SU-DHL-6 (cell line): ENCODE data around the gene KYNU.

Source experiments
- H2AFZ ChIP-seq: fragments of 200-600 bp; sonication (generic); 2 replicates; pipeline ENCODE4 v1.6.1; 2014; ENCODE audit warnings: low read depth, mild to moderate bottlenecking, moderate library complexity, mixed read lengths, antibody characterized with exemption, low read length; ENCODE audit not compliant: severe bottlenecking
- H3F3A ChIP-seq: fragments of 200-600 bp; shearing (Covaris generic); 2 replicates; pipeline ENCODE4 v1.6.0; 2016; ENCODE audit warnings: antibody characterized with exemption, mild to moderate bottlenecking; ENCODE audit not compliant: insufficient read depth
- H3K27ac ChIP-seq: fragments of 200-600 bp; sonication (generic); 2 replicates; pipeline ENCODE4 v1.5.1; 2016; ENCODE audit warnings: low read depth, mild to moderate bottlenecking, low read length, moderate library complexity, mixed read lengths
- H3K27me3 ChIP-seq: fragments of 200-600 bp; sonication (generic), shearing (Covaris generic); 2 replicates; pipeline ENCODE4 v1.6.0; 2014; ENCODE audit warnings: mild to moderate bottlenecking, low read length
- H3K36me3 ChIP-seq: fragments of 200-600 bp; sonication (generic); 2 replicates; pipeline ENCODE4 v1.6.1; 2014; ENCODE audit warnings: mild to moderate bottlenecking, low read length, mixed read lengths
- H3K4me2 ChIP-seq: fragments of 300-600, 200-600 bp; shearing (Covaris generic), sonication (generic); 2 replicates; pipeline ENCODE4 v1.6.0; 2014; ENCODE audit warnings: low read length, low read depth, mild to moderate bottlenecking; ENCODE audit not compliant: poor library complexity, severe bottlenecking
- H3K4me3 ChIP-seq: fragments of 200-600 bp; sonication (generic); 2 replicates; pipeline ENCODE4 v1.5.1; 2014; ENCODE audit warnings: antibody characterized with exemption, low read length, mild to moderate bottlenecking, mixed read lengths; ENCODE audit not compliant: insufficient read depth, poor library complexity, severe bottlenecking
- H3K79me2 ChIP-seq: fragments of 200-600 bp; sonication (generic); 2 replicates; pipeline ENCODE4 v1.6.1; 2014; ENCODE audit warnings: mild to moderate bottlenecking, low read length, moderate library complexity; ENCODE audit not compliant: insufficient read depth
- H3K9ac ChIP-seq: fragments of 200-600 bp; sonication (generic); 2 replicates; pipeline ENCODE4 v1.7.0; 2014; ENCODE audit warnings: mild to moderate bottlenecking, low read length
- H3K9me2 ChIP-seq: fragments of 200-600 bp; sonication (generic); replicated peaks from 2 replicates; pipeline ENCODE4 v1.6.1; 2014; ENCODE audit warnings: low read length; ENCODE audit not compliant: insufficient read depth
- H3K9me3 ChIP-seq: fragments of 200-600 bp; sonication (generic); 2 replicates; pipeline ENCODE4 v1.6.1; 2014; ENCODE audit warnings: low read length, mixed read lengths; ENCODE audit not compliant: insufficient read depth
- H4K20me1 ChIP-seq: fragments of 200-600 bp; sonication (generic); 2 replicates; pipeline ENCODE4 v1.6.1; 2014; ENCODE audit warnings: low read depth, mild to moderate bottlenecking, antibody characterized with exemption, low read length, moderate library complexity, mixed read lengths
- EZH2phosphoT487 ChIP-seq: fragments of 200-600 bp; sonication (generic), shearing (Covaris generic); conservative IDR thresholded peaks from 2 replicates; pipeline ENCODE4 v1.6.1; 2018; ENCODE audit warnings: mild to moderate bottlenecking, antibody characterized with exemption, low read length, moderate library complexity, mixed read lengths
- TF ChIP-seq, protein P1 (sequence below): fragments of 200-600 bp; sonication (generic); IDR thresholded peaks from one replicate; pipeline ENCODE4 v1.5.1; 2017; ENCODE audit warnings: antibody characterized with exemption, mild to moderate bottlenecking, low read length, moderate library complexity; ENCODE audit not compliant: insufficient read depth, poor library complexity, severe bottlenecking

The KYNU gene

DNA sequence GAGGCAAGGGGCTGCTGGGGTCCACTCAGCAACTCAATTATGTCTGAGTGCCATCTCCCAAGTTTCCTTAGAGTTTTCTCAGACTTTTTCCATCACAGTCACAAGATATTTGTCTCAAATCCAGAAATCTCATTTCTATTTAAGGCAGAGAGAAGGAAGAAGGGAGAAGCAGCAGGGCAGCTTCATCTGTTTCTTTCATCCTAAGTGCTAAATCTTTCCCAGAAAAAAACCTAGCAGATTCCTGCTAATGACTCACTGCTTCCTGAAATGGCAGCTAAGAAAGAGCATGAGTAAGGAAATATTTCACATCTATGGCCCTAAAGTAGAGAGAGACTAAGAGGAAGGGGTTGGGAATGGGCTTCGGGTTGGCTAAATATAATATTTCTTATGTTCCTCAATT lies 88.0 kb downstream of the KYNU start:
- H3K27ac ChIP-seq, result no peak overlapping the region
- no peaks in the 10 kb centered on the region for H4K20me1 ChIP-seq
- no peaks in the 10 kb centered on the region for H3K9me3 ChIP-seq
- TF ChIP-seq, protein P1, sequence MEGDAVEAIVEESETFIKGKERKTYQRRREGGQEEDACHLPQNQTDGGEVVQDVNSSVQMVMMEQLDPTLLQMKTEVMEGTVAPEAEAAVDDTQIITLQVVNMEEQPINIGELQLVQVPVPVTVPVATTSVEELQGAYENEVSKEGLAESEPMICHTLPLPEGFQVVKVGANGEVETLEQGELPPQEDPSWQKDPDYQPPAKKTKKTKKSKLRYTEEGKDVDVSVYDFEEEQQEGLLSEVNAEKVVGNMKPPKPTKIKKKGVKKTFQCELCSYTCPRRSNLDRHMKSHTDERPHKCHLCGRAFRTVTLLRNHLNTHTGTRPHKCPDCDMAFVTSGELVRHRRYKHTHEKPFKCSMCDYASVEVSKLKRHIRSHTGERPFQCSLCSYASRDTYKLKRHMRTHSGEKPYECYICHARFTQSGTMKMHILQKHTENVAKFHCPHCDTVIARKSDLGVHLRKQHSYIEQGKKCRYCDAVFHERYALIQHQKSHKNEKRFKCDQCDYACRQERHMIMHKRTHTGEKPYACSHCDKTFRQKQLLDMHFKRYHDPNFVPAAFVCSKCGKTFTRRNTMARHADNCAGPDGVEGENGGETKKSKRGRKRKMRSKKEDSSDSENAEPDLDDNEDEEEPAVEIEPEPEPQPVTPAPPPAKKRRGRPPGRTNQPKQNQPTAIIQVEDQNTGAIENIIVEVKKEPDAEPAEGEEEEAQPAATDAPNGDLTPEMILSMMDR, result no peak
- no peak for TF ChIP-seq EZH2phosphoT487
- no peaks in the 10 kb centered on the region for H3K79me2 ChIP-seq
- H2AFZ ChIP-seq, result no peak overlapping the region
- H3F3A ChIP-seq, result no peaks in the 10 kb centered on the region
- H3K4me3 ChIP-seq, result no peak overlapping the region
- no peak overlapping the region for H3K9ac ChIP-seq
- no peaks in the 10 kb centered on the region for H3K27me3 ChIP-seq
- H3K4me2 ChIP-seq, result no peak overlapping the region
- no peaks in the 10 kb centered on the region for H3K9me2 ChIP-seq
- peaks cover 23% of the 10 kb centered on the region for H3K36me3 ChIP-seq

DNA sequence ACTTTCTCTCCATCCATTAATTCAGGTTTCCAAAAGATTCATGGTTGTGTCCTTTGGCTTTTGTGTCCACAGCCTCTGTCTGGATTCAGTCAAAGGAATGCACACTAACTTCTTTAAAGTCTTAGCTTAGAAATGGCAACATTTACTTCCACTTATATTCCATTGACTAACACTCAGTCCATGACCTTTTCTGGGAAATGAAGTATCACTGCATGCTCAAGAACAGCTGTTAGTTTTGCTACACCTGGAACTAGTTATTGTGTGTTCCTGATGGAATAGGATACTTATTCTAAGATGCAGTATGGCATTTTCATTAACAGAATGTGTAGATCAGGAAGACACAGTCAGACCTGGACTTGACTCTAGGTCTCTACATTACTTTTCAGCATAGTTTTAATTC lies 88.8 kb downstream of the KYNU start:
- no peaks in the 10 kb centered on the region for H3K79me2 ChIP-seq
- H3K9me3 ChIP-seq, result no peaks in the 10 kb centered on the region
- no peak overlapping the region for H3K4me3 ChIP-seq
- H3K27ac ChIP-seq, result no peak overlapping the region
- no peaks in the 10 kb centered on the region for H3F3A ChIP-seq
- no peak overlapping the region for H3K4me2 ChIP-seq
- no peak overlapping the region for H3K9ac ChIP-seq
- TF ChIP-seq EZH2phosphoT487, result no peak
- TF ChIP-seq, protein P1, result no peak
- H2AFZ ChIP-seq, result no peak overlapping the region
- no peaks in the 10 kb centered on the region for H3K9me2 ChIP-seq
- no peaks in the 10 kb centered on the region for H3K27me3 ChIP-seq
- H3K36me3 ChIP-seq, result peaks cover 23% of the 10 kb centered on the region
- no peaks in the 10 kb centered on the region for H4K20me1 ChIP-seq

DNA sequence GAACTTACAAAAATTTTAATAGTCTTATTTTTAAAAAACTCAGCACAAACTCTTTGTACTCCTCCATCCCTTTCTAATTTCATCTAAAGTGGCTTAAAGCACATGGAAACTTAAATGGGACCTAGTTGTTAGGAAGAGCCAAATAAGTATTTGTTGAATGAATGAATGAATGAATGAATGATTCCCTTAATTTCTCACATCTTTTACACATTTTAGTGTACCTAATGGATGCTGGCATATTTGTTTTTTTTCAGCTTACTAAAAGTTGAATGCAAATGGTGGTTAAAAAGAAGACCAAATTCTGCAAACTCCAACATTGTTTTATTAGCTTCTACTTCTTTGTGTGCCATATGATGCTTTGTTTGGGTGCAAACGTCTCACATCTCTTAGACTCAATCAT lies 89.6 kb downstream of the KYNU start:
- H3K27me3 ChIP-seq, result no peaks in the 10 kb centered on the region
- H3K4me3 ChIP-seq, result no peak overlapping the region
- no peaks in the 10 kb centered on the region for H3F3A ChIP-seq
- no peak overlapping the region for H3K9ac ChIP-seq
- H3K4me2 ChIP-seq, result no peak overlapping the region
- H3K27ac ChIP-seq, result no peak overlapping the region
- no peaks in the 10 kb centered on the region for H3K79me2 ChIP-seq
- H2AFZ ChIP-seq, result no peak overlapping the region
- H3K36me3 ChIP-seq, result peaks cover 22% of the 10 kb centered on the region
- TF ChIP-seq EZH2phosphoT487, result no peak
- TF ChIP-seq, protein P1, result no peak
- no peaks in the 10 kb centered on the region for H3K9me2 ChIP-seq
- H3K9me3 ChIP-seq, result no peaks in the 10 kb centered on the region
- H4K20me1 ChIP-seq, result no peaks in the 10 kb centered on the region
